PC-9 (cell line): ENCODE measurements around the gene PAPSS1. TPM values are rescaled to one million over a fixed set of nuclear protein-coding genes. Genes with fewer than 3 reads are reported as not detected.

Experiments used
- BruUV-seq: library from RNA; stranded (reverse); fragments of 400-500 nt; replicated peaks from 2 replicates; lab custom pipeline; 2021; lab: Mats Ljungman, UMichigan
- CTCF ChIA-PET: fragments of 300-600 bp; sonication (Branson Sonifier 250); formaldehyde crosslinking; loops from one replicate; lab custom pipeline; 2022; ENCODE audit warnings: antibody characterized with exemption; lab: Charles Lee
- POLR2A ChIA-PET: fragments of 300-600 bp; sonication (Branson Sonifier 250); formaldehyde crosslinking; loops from one replicate; lab custom pipeline; 2022; ENCODE audit warnings: antibody characterized with exemption; ENCODE audit not compliant: unreplicated experiment; lab: Charles Lee
- DNase-seq, 2 experiments: peaks; one replicate each; pipeline versions ENCODE4 v3.0.0 to v3.0.0-alpha.2; 2015 to 2022; ENCODE audit warnings: mixed read lengths in 1 of 2
- H2AFZ ChIP-seq: fragments of 200-600 bp; sonication (generic); 2 replicates; pipeline ENCODE4 v1.8.1; 2017; ENCODE audit warnings: antibody characterized with exemption
- H3F3A ChIP-seq: fragments of 200-600 bp; sonication (generic); 2 replicates; pipeline ENCODE4 v1.8.1; 2017; ENCODE audit warnings: antibody characterized with exemption, mild to moderate bottlenecking, low read depth; ENCODE audit not compliant: insufficient read depth
- H3K27ac ChIP-seq: fragments of 200-600 bp; sonication (generic); 2 replicates; pipeline ENCODE4 v1.6.1; 2016; ENCODE audit warnings: mixed run types
- H3K27me3 ChIP-seq: fragments of 200-600 bp; sonication (generic); 2 replicates; pipeline ENCODE4 v1.6.1; 2016; ENCODE audit warnings: low read depth, mixed run types; ENCODE audit not compliant: insufficient read depth
- H3K36me3 ChIP-seq: fragments of 200-600 bp; sonication (generic); 2 replicates; pipeline ENCODE4 v1.6.1; 2016; ENCODE audit warnings: low read depth, mixed run types
- H3K4me1 ChIP-seq: fragments of 200-600 bp; sonication (generic); replicated peaks from 2 replicates; pipeline ENCODE4 v1.6.1; 2016; ENCODE audit warnings: mixed run types; ENCODE audit not compliant: insufficient read depth
- H3K4me2 ChIP-seq: fragments of 200-600 bp; sonication (generic); 2 replicates; pipeline ENCODE4 v1.6.1; 2017; ENCODE audit warnings: mixed run types
- H3K4me3 ChIP-seq: fragments of 200-600 bp; sonication (generic); 2 replicates; pipeline ENCODE4 v1.6.1; 2016; ENCODE audit warnings: mixed run types
- H3K79me2 ChIP-seq: fragments of 200-600 bp; sonication (generic); 2 replicates; pipeline ENCODE4 v1.6.1; 2017; ENCODE audit warnings: low read depth, mixed run types
- H3K9me2 ChIP-seq: fragments of 200-600 bp; sonication (generic); 2 replicates; pipeline ENCODE4 v1.8.1; 2017; ENCODE audit warnings: mild to moderate bottlenecking; ENCODE audit not compliant: insufficient read depth
- H3K9me3 ChIP-seq: fragments of 200-600 bp; sonication (generic); 2 replicates; pipeline ENCODE4 v1.8.1; 2016; ENCODE audit warnings: low read depth; ENCODE audit not compliant: insufficient read depth
- H4K20me1 ChIP-seq: fragments of 200-600 bp; sonication (generic); 2 replicates; pipeline ENCODE4 v1.8.1; 2017; ENCODE audit not compliant: insufficient read depth
- CTCF ChIP-seq: fragments of 200-600 bp; sonication (generic); conservative IDR thresholded peaks from 2 replicates; pipeline ENCODE4 v1.6.1; 2017; ENCODE audit warnings: mixed run types, antibody characterized with exemption, mild to moderate bottlenecking, moderate library complexity
- EZH2 ChIP-seq: fragments of 200-600 bp; sonication (generic); IDR thresholded peaks from 2 replicates; pipeline ENCODE4 v1.8.0; 2017; ENCODE audit warnings: antibody characterized with exemption, low read depth
- intact Hi-C: fragments of 100-400 bp; cut with micrococcal nuclease; formaldehyde crosslinking; loops from one replicate; pipeline ENCODE4 v1.10.0; 2022; ENCODE audit not compliant: unreplicated experiment
- total RNA-seq: library from RNA; stranded (reverse); gene quantifications from 2 replicates; pipeline ENCODE4 v1.2.3, GENCODE V29; 2021

The PAPSS1 gene
- total RNA-seq, 1 experiment from 2014 or later = 18.8 TPM

- intact Hi-C loops = no loop called here
- Histone ChIP-seq H3K79me2 (no peaks in the 10 kb centered on the region), H3K4me1 (no peaks in the 10 kb centered on the region), H3F3A (no peaks in the 10 kb centered on the region), H3K27me3 (no peaks in the 10 kb centered on the region), H4K20me1 (no peaks in the 10 kb centered on the region), H3K9me3 (no peaks in the 10 kb centered on the region), H3K4me3 (no peak overlapping the region), H3K4me2 (no peak overlapping the region), H3K27ac (no peak overlapping the region), H3K9me2 (no peaks in the 10 kb centered on the region), H3K36me3 (no peaks in the 10 kb centered on the region), H2AFZ (no peak overlapping the region)
- DNase-seq = no peak
- ChIA-PET POLR2A (no interaction called here), CTCF (no interaction called here)
- no TSS peak for BruUV-seq
- TF ChIP-seq CTCF (no peak), EZH2 (no peak)
These were observed 55.0 kb downstream of the PAPSS1 start for GRCh38 chr4:107665001-107665400.

- DNase-seq = no peak
- H3K79me2 ChIP-seq = no peaks in the 10 kb centered on the region
- BruUV-seq = no TSS peak
- ChIA-PET POLR2A (no interaction called here), CTCF (no interaction called here)
- H3K27ac ChIP-seq = no peak overlapping the region
- H3K36me3 ChIP-seq = no peaks in the 10 kb centered on the region
- H3K4me1 ChIP-seq = no peaks in the 10 kb centered on the region
- no peak overlapping the region for H2AFZ ChIP-seq
- H3K9me3 ChIP-seq = no peaks in the 10 kb centered on the region
- H3F3A ChIP-seq = no peaks in the 10 kb centered on the region
- no peak overlapping the region for H3K4me2 ChIP-seq
- no peaks in the 10 kb centered on the region for H3K27me3 ChIP-seq
- no peak for TF ChIP-seq EZH2
- no peak for TF ChIP-seq CTCF
- H4K20me1 ChIP-seq = no peaks in the 10 kb centered on the region
- no peak overlapping the region for H3K4me3 ChIP-seq
- intact Hi-C loops = no loop called here
- H3K9me2 ChIP-seq = no peaks in the 10 kb centered on the region
These were observed 61.4 kb downstream of the PAPSS1 start for GRCh38 chr4:107658400-107659336.

- Histone ChIP-seq H3K4me1 (no peaks in the 10 kb centered on the region), H4K20me1 (no peaks in the 10 kb centered on the region), H3K4me3 (no peak overlapping the region), H3K79me2 (no peaks in the 10 kb centered on the region), H3K9me2 (no peaks in the 10 kb centered on the region), H3K9me3 (no peaks in the 10 kb centered on the region), H3K4me2 (no peak overlapping the region), H2AFZ (no peak overlapping the region), H3K36me3 (no peaks in the 10 kb centered on the region), H3K27me3 (no peaks in the 10 kb centered on the region), H3K27ac (no peak overlapping the region), H3F3A (no peaks in the 10 kb centered on the region)
- BruUV-seq = no TSS peak
- intact Hi-C loops = no loop called here
- TF ChIP-seq CTCF (no peak), EZH2 (no peak)
- ChIA-PET CTCF (no interaction called here), POLR2A (no interaction called here)
- no peak for DNase-seq
These were observed 64.7 kb downstream of the PAPSS1 start for GRCh38 chr4:107655289-107655688.
